ENCODE results near the gene RNF213. TPM values are rescaled to one million over a fixed set of nuclear protein-coding genes. Genes with fewer than 3 reads are reported as not detected.

The RNF213 gene
- total RNA-seq, result 100 to 1,000 TPM in 3 of 4 donors, 10 to 100 TPM in 1; 90.5 to 186 (median 142) TPM

DNA sequence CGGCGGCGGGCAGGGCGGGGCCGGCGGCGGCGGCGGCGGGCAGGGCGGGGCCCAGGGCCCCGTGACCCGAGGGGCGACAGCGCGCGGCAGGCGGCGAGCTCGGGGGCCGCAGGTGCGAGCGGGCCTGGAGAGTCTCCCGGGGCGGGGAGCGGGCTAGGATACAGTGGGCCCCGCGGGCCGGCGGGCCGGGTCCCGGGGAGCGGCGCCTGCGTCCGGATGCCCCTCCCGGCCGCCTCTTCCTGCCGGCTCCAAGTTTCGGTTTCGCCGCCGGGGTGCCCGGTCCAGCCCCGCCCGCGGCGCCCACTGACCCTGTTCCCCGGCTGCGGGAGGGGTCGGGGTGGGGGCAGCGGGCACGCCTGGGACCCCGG, at the start of gene RNF213:
RNF213 (plus strand) TSS at position 62 of the 368 bp plus-strand sequence. CDS start 2,830 bp downstream, outside the sequence.
- intact Hi-C loops (cut with DNase I; ENCODE audit: low total_unique reads), result no loop called here
- H3K4me1 ChIP-seq, result peaks cover 0 to 10% of the 10 kb centered on the region in 2 donors
- peak; percentile 50 to 56 for DNase-seq

DNA sequence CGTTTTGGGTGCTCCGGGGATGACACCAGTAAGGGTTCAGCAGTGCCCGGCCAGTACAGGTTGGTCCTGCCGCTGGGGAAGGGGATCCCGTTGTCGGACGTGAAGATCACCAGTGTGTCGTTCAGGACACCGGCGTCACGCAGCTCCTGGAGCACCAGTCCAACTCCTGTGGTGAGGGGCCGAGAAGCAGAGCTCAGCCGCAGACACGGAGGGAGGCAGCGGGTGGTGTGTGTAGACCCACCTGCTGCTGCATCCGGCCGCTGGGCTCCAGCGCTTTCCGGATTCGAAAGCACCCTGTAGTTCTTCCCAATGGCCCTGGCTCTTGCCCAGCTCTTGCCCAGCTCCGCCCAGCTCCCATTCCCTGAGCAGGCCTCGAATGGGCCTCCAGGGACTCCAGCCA, 48.5 kb upstream of the RNF213 start:
- Histone ChIP-seq H3K4me1 (no peaks in the 10 kb centered on the region), H3K27me3 (no peaks in the 10 kb centered on the region), H3K27ac (no peak overlapping the region), H3K36me3 (no peaks in the 10 kb centered on the region), H3K9me3 (no peaks in the 10 kb centered on the region), H3K4me3 (no peak overlapping the region)
- intact Hi-C loops (cut with DNase I; ENCODE audit: low total_unique reads), result no loop called here
- no peak for DNase-seq
- TF ChIP-seq, protein P1, sequence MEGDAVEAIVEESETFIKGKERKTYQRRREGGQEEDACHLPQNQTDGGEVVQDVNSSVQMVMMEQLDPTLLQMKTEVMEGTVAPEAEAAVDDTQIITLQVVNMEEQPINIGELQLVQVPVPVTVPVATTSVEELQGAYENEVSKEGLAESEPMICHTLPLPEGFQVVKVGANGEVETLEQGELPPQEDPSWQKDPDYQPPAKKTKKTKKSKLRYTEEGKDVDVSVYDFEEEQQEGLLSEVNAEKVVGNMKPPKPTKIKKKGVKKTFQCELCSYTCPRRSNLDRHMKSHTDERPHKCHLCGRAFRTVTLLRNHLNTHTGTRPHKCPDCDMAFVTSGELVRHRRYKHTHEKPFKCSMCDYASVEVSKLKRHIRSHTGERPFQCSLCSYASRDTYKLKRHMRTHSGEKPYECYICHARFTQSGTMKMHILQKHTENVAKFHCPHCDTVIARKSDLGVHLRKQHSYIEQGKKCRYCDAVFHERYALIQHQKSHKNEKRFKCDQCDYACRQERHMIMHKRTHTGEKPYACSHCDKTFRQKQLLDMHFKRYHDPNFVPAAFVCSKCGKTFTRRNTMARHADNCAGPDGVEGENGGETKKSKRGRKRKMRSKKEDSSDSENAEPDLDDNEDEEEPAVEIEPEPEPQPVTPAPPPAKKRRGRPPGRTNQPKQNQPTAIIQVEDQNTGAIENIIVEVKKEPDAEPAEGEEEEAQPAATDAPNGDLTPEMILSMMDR (IDR thresholded peaks at IDR 0.05), result no peak
- TF ChIP-seq POLR2A (IDR thresholded peaks at IDR 0.05), result no peak

More for the DNA sequence above, at the start of gene RNF213:
- Histone ChIP-seq H3K9me3 (no peaks in the 10 kb centered on the region), H3K36me3 (no peaks in the 10 kb centered on the region), H3K4me3 (peak within 1 kb of the TSS; percentile 78 to 94), H3K27me3 (no peaks in the 10 kb centered on the region), H3K27ac (peak within 1 kb of the TSS; percentile 95 to 98)
- peak; percentile 59 to 80 for TF ChIP-seq POLR2A (IDR thresholded peaks at IDR 0.05)
- TF ChIP-seq, protein P1 (IDR thresholded peaks at IDR 0.05), result peak in 1 of 4 experiments; percentile 6

DNA sequence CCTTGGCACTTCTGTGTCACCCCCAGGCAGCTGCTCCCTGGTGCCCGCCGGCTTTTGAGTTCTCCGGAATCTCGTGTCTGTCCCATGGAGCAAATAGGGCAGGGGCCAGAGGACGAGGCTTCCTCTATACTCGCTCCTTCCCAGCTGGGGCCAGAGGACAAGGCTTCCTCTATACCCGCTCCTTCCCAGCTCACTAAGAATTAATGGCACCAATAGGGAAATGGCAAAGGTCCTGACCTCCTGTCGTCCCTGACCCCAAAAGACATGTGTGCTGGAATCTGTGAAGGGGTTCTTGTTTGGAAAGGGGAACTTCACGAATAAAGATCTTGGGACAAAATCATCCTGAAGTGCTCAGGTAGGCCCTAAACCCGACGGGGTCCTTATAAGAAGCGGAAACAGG, 48.1 kb upstream of the RNF213 start:
- no peak for TF ChIP-seq POLR2A (IDR thresholded peaks at IDR 0.05)
- TF ChIP-seq, protein P1 (IDR thresholded peaks at IDR 0.05), result no peak
- Histone ChIP-seq H3K36me3 (no peaks in the 10 kb centered on the region), H3K27me3 (no peaks in the 10 kb centered on the region), H3K9me3 (no peaks in the 10 kb centered on the region), H3K4me1 (no peaks in the 10 kb centered on the region), H3K4me3 (no peak overlapping the region), H3K27ac (no peak overlapping the region)
- no peak for DNase-seq
- intact Hi-C loops (cut with DNase I; ENCODE audit: low total_unique reads), result no loop called here

DNA sequence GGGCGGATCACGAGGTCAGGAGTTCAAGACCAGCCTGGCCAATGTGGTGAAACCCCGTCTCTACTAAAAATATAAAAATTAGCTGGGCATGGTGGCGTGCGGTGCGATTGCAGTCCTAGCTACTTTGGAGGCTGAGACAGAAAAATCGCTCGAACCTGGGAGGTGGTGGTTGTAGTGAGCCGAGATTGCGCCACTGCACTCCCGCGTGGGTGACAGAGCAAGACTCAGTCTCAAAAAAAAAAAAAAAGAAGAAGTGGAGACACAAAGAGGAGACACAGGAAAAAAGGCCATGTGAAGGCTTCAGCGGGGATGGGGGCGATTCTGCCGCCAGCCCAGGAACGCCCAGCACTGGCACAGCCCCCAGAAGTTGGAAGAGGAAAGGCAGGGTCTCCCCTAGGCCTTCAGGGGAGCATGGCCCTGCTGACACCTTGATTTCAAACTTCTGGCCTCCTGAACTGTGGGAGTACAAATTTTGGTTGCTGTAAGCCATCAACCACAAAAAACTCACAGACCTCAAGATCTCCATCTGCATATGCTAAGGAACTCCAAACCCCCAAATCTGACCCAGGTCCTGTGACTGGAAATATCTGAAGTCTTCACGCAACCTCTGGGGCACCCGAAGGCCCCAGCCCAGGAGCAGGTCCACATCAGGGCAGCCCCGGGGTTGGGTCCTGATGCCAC, 47.5 kb upstream of the RNF213 start:
- intact Hi-C loops (cut with DNase I; ENCODE audit: low total_unique reads), result no loop called here
- Histone ChIP-seq H3K4me1 (no peaks in the 10 kb centered on the region), H3K36me3 (no peaks in the 10 kb centered on the region), H3K4me3 (no peak overlapping the region), H3K9me3 (no peaks in the 10 kb centered on the region), H3K27ac (no peak overlapping the region), H3K27me3 (no peaks in the 10 kb centered on the region)
- DNase-seq, result no peak
- TF ChIP-seq, protein P1 (IDR thresholded peaks at IDR 0.05), result no peak
- no peak for TF ChIP-seq POLR2A (IDR thresholded peaks at IDR 0.05)

DNA sequence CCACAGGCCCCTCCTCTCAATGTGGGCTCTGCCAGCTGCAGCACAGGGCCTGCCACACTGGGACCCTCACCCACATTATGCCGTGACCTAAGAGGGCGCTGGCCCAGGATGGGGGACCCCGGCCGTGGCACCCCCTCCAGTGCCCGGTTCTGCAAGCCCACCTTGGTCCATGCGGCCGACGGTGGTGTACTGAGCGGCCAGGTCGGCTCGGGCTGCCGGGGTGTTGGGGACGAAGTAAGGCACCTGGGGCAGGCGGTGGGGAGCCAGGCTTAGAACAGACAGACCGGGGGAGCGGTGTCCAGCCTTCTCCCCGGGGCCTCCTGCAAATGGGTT, 47.0 kb upstream of the RNF213 start:
- Histone ChIP-seq H3K4me3 (no peak overlapping the region), H3K9me3 (no peaks in the 10 kb centered on the region), H3K27ac (no peak overlapping the region), H3K4me1 (no peaks in the 10 kb centered on the region), H3K36me3 (no peaks in the 10 kb centered on the region), H3K27me3 (no peaks in the 10 kb centered on the region)
- no peak for DNase-seq
- intact Hi-C loops (cut with DNase I; ENCODE audit: low total_unique reads), result no loop called here
- TF ChIP-seq, protein P1 (IDR thresholded peaks at IDR 0.05), result no peak
- TF ChIP-seq POLR2A (IDR thresholded peaks at IDR 0.05), result no peak
